NCI-H2081 treated with DMSO at 0.1 percent for 48 hours (cell line): ENCODE results near the gene RYR3.

ENCODE experiments used
- DNase-seq: peaks from one replicate; lab custom pipeline; 2025; lab: John Stamatoyannopoulos, UW

Gene RYR3

GRCh38 chr15:33649217-33649933 is 338.6 kb downstream of the RYR3 start:
- DNase-seq = no peak

GRCh38 chr15:33654860-33655259 is 344.1 kb downstream of the RYR3 start:
- DNase-seq = no peak

GRCh38 chr15:33655488-33655887 is 344.7 kb downstream of the RYR3 start:
- no peak for DNase-seq

- no peak for DNase-seq
Observed at GRCh38 chr15:33656168-33656567, 345.4 kb downstream of the RYR3 start.

DNA sequence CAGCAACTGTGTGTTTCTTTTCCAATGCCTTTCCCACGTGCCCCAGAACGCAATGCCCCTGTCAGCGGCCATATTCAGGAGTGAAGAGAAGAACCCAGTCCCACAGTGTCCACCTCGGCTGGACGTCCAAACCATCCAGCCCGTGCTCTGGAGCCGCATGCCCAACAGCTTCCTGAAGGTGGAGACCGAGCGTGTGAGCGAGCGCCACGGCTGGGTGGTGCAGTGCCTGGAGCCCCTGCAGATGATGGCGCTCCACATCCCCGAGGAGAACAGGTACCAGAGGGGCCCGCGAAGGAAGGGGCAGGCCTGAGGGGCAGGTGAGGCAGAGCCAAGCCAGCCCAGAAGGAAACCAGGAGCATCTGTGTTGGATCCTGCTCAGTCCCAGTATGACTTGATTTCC is 349.4 kb downstream of the RYR3 start:
- no peak for DNase-seq

DNA sequence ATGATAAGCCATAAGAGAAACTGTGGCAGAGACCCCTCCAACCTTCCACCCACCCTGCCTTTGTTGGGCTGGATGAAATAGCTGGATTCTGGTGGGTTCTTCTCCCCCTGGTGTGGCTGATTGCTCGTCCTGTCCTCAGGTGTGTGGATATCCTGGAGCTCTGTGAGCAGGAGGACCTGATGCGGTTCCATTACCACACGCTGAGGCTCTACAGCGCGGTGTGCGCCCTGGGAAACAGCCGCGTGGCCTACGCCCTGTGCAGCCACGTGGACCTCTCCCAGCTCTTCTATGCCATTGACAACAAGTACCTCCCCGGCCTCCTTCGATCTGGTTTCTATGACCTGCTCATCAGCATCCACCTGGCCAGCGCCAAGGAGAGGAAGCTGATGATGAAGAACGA is 351.2 kb downstream of the RYR3 start:
- no peak for DNase-seq

GRCh38 chr15:33664947-33665346 is 354.2 kb downstream of the RYR3 start:
- DNase-seq = no peak

- no peak for DNase-seq
Observed at GRCh38 chr15:33670567-33670966, 359.8 kb downstream of the RYR3 start.

GRCh38 chr15:33671456-33671855 is 360.7 kb downstream of the RYR3 start:
- no peak for DNase-seq

DNA sequence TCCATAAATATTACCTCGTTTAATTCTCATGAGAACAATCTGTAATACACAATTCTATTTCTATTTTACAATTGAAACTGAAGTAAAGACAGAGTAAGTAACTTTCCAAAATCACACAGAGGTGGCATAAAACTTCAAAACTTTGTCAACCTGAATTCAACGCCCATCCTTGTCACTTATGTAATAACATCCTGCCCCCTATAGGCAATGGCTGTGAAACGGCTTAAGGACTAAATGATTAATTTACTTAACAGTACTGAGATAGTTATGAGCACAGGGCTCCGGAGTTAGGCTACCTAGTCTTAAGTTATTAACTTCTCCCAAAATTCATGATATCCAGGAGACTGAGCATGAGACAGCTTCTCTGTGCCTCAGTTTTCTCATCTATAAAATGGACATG is 364.5 kb downstream of the RYR3 start:
- no peak for DNase-seq

DNA sequence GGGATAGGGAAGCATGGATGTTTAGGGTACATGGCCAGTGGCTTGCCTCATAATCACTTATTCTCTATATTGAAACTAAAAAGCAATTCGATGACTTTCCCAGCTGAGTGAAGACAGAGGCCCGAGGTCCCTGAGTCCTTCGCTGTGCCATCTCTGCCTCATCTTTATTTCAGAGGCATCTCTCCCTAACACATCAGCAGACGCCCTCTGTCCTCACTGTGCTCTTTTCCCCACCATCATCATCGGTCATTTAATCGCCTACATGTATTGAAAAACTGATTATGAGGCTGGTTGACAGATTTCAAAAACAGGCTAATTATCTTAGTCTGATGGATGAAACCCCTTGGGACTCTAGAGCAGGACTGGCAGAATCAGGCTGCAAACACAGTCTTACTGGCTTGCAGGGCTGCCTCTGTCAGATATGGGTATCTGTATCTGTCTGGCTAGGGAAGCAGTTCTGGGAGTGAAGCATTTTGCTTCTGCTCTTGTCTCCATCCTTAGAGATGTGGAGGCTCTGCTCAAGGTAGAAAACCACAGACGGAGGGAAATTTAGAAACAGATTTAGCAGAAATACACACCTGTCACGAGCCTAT is 366.6 kb downstream of the RYR3 start:
- DNase-seq = no peak

- DNase-seq = no peak
Observed at GRCh38 chr15:33678176-33678575, 367.4 kb downstream of the RYR3 start.

- DNase-seq = no peak
Observed at GRCh38 chr15:33678602-33679001, 367.8 kb downstream of the RYR3 start.

DNA sequence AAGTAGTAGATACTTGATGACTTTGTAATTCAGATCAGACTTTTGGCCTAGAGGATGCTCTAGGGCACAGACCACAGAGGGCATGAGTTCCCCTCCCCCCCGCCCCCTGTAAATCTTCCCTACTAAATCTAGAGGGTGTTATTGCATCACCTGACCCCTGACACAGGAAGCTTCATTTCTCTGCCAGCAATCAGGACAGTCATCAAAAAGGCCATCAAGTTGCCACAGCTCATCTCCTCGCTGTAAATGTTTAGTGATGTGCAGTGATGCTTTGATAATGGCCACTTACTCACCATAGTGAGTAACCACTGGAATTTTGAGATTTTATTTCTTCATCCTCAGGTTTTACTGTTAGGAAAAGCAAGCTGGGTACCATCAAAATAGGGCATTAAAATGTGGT is 368.3 kb downstream of the RYR3 start:
- no peak for DNase-seq

DNA sequence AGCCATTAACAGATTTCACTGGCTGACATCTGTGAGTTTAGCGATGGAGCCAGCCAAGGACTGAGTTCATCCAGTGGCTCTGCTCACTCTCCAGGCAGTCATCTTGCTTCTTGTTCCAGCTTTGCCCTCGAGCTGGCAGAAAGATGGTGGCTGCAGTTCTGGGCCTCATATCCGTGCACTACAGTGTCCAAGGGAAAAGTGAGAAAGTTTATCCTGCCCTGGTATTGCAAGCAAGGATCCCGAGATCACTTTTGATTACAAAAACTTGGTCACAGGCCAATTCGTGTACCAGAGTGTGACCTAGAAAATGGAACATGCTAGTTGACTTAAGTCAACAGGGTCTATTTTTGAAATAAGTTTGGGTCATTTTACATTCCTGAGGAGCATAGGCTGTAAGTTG is 369.6 kb downstream of the RYR3 start:
- DNase-seq = no peak

DNA sequence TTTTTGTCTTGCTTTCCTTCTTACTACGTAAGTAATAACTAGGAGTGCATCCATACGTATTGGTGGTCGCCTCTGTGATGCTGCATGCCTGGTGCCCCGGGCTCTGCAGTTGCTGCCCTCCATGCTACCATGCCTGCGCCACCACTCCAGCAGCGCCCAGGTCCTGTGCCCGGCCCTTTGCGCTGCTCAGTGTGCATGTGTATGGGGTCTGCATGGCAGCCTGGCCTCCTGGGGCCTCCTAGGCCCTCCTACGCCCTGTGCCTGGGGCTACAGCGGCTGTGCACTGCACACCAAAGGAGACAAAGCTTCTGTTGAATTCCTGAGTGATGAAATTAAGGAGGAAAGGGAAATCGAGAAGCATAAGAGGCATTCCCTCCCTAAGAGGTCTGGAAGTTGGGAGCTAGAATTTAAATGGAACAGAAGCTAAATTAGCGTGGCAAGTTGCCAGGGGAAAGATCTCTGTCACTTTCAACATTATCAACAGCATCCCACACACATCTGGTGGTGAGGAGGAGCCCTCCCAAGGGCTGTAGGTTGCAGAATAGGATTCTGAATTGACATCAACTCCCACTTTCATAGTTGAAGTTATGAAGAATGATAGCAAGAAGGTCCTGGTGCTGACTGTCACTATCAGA is 382.5 kb downstream of the RYR3 start:
- DNase-seq = no peak

DNA sequence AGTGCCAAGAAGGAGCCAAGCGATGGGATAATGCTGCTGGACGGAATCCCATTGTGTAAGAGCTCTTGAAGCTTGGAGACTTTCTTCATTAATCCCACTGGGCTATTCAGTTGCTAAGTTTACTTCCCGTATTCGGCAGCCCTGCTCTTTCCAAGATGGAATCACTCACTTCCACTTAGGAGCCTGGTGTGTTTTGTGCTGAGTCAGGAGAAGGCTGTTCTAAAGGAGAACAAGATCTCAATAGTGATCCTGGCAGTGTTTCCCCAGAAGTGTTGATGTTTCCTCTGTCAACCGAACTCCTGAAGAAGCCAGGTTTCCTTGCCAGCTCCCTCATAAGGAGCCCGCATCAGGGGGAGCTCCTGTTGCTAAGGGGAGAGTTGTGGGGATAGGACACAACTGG is 387.4 kb downstream of the RYR3 start:
- DNase-seq = no peak

DNA sequence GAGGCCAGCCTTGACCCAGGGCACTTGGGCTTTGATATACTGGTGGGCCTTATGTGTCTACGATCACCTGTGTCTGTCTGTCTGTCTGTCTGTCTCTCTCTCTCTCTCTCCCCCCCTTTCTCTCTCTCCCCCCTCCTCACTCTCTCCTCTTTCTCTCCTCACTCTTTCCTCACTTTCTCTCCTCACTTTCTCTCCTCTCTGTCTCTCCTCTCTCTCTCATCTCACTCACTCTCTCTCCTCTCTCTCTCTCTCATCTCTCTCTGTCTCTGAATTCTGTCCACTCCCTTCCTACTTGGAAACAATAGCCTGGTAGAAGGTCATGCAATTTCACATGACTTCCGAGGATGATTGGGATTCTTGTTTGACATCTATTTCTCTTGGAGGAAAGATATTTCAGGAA is 388.4 kb downstream of the RYR3 start:
- no peak for DNase-seq

- DNase-seq = no peak
Observed at GRCh38 chr15:33699691-33700447, 389.1 kb downstream of the RYR3 start.

- no peak for DNase-seq
Observed at GRCh38 chr15:33700695-33701303, 390.0 kb downstream of the RYR3 start.

GRCh38 chr15:33701304-33701696 is 390.5 kb downstream of the RYR3 start:
- no peak for DNase-seq

DNA sequence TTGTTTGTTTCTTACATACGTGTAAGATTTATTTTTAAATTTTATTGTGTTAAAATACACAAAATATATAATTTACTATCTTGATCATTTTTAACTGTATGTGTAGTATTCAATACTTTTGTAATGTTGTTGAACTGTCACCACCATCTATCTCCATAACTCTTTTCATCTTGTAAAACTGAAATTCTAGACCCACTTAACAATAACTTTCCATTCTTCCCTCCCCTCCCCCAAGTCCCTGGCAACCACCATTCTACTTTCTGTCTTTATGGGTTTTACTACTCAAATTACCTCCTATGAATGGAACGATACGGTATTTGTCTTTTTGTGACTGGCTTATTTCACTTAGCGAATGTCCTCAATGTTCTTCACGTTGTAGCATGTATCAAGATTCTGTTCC is 395.4 kb downstream of the RYR3 start:
- no peak for DNase-seq
